K562 (cell line): ENCODE results near the gene CHD8. TPM values are rescaled to one million over a fixed set of nuclear protein-coding genes. Genes with fewer than 3 reads are reported as not detected.
A peak's percentile ranks its signal among the peaks of the same experiment; 100 is the strongest.

ENCODE experiments used
- ATAC-seq: fragments of 200-7000 bp; cut with Tn5 transposase; 3 replicates; pipeline ENCODE4 v1.9.1; 2020; ENCODE audit warnings: moderate library complexity
- BruUV-seq: library from RNA; stranded (reverse); fragments of 400-500 nt; replicated peaks from 2 replicates; lab custom pipeline; 2021; lab: Mats Ljungman, UMichigan
- CTCF ChIA-PET: fragments of 300-600 bp; formaldehyde crosslinking; extraction: SDS; loops from one replicate; lab custom pipeline; 2021; ENCODE audit warnings: low intra/inter-chr PET ratio; lab: Yijun Ruan, JAX
- POLR2A ChIA-PET: fragments of 300-600, 350-650 bp; sonication (Branson Sonifier 250); formaldehyde crosslinking; extraction: SDS; loops from one replicate; lab custom pipeline; 2021; ENCODE audit warnings: antibody characterized with exemption, inconsistent platforms; lab: Yijun Ruan, JAX
- DNase-seq, 4 experiments: peaks; one replicate each; pipeline versions ENCODE4 v3.0.0 to v3.0.0-alpha.2; 2011 to 2018; ENCODE audit warnings: low spot score in 3 of 4, mixed read lengths in 3 of 4; ENCODE audit errors: extremely low read depth in 1 of 4
- FAIRE-seq: peaks from 2 replicates; lab custom pipeline; 2011; peaks lifted over from hg19 to GRCh38; lab: Jason Lieb, UNC
- H2AFZ ChIP-seq: 2 replicates; pipeline ENCODE4 v1.6.0; 2011; ENCODE audit warnings: low read depth, low read length, control low read depth, inconsistent platforms
- H3K27ac ChIP-seq: fragments of 200-600 bp; 3 replicates; pipeline ENCODE4 v1.8.0; 2011; ENCODE audit warnings: low read depth, mild to moderate bottlenecking, control low read depth, inconsistent platforms, low read length, moderate library complexity, mixed read lengths; ENCODE audit errors: extremely low read depth
- H3K27me3 ChIP-seq, 2 experiments: fragments of 300-600 bp in 1 of 2; 2 replicates in 1 of 2; 3 replicates in 1 of 2; pipeline versions ENCODE4 v1.6.0 to v1.8.0; 2011; ENCODE audit warnings: inconsistent platforms in 2 of 2, low read length in 2 of 2, mild to moderate bottlenecking in 1 of 2, mixed read lengths in 1 of 2, moderate library complexity in 1 of 2; ENCODE audit not compliant: control insufficient read depth in 2 of 2, insufficient read depth in 2 of 2
- H3K36me3 ChIP-seq: fragments of 300-600 bp; 3 replicates; pipeline ENCODE4 v1.8.0; 2011; ENCODE audit warnings: mild to moderate bottlenecking, low read length, inconsistent platforms; ENCODE audit not compliant: control insufficient read depth, insufficient read depth
- H3K4me1 ChIP-seq, 2 experiments: fragments of 200-600 bp in 1 of 2; replicated peaks in 1 of 2; 2 replicates in 1 of 2; 3 replicates in 1 of 2; pipeline versions ENCODE4 v1.5.1 to v1.8.0; 2011; ENCODE audit warnings: inconsistent platforms in 2 of 2, low read length in 2 of 2, mild to moderate bottlenecking in 1 of 2, mixed read lengths in 1 of 2, moderate library complexity in 1 of 2; ENCODE audit not compliant: control insufficient read depth in 2 of 2, insufficient read depth in 2 of 2
- H3K4me2 ChIP-seq: 2 replicates; pipeline ENCODE4 v1.6.1; 2011; ENCODE audit warnings: low read length, control low read depth, inconsistent platforms, mixed read lengths; ENCODE audit not compliant: insufficient read depth
- H3K4me3 ChIP-seq: fragments of 200-600 bp; sonication (generic), shearing (Covaris generic); 2 replicates; pipeline ENCODE4 v1.5.1; 2016; ENCODE audit warnings: control low read depth, inconsistent platforms
- H3K79me2 ChIP-seq: fragments of 200-600 bp; 3 replicates; pipeline ENCODE4 v1.8.0; 2011; ENCODE audit warnings: low read length, inconsistent platforms; ENCODE audit not compliant: control insufficient read depth, insufficient read depth
- H3K9ac ChIP-seq, 2 experiments: 2 replicates each; pipeline versions ENCODE4 v1.6.0 to v1.6.1; 2011; ENCODE audit warnings: low read depth in 2 of 2, low read length in 2 of 2, control low read depth in 1 of 2, inconsistent platforms in 1 of 2, mild to moderate bottlenecking in 1 of 2, mixed read lengths in 1 of 2; ENCODE audit not compliant: insufficient read depth in 1 of 2
- H3K9me1 ChIP-seq: one replicate; pipeline ENCODE4 v1.6.0; 2011; ENCODE audit warnings: inconsistent platforms, mild to moderate bottlenecking, low read length, moderate library complexity; ENCODE audit not compliant: control insufficient read depth, insufficient read depth
- H3K9me3 ChIP-seq: replicated peaks from 2 replicates; pipeline ENCODE4 v1.5.1; 2011; ENCODE audit warnings: low read depth, low read length, inconsistent platforms; ENCODE audit not compliant: control insufficient read depth, insufficient read depth
- H4K20me1 ChIP-seq: replicated peaks from 2 replicates; pipeline ENCODE4 v1.6.1; 2011; ENCODE audit warnings: low read length, inconsistent platforms, mixed read lengths; ENCODE audit not compliant: control insufficient read depth, insufficient read depth
- ARID1B ChIP-seq: fragments of 450-650 bp; IDR thresholded peaks from 2 replicates; pipeline ENCODE4 v1.6.1; 2016; ENCODE audit warnings: antibody characterized with exemption, mild to moderate bottlenecking, inconsistent platforms
- ATF3 ChIP-seq, 2 experiments: fragments of 450-650 bp in 1 of 2; sonication (generic) in 1 of 2; formaldehyde crosslinking in 1 of 2; IDR thresholded peaks in 1 of 2; conservative IDR thresholded peaks in 1 of 2; 2 replicates each; pipeline versions ENCODE4 v1.6.1 to v1.8.1; 2016 to 2023; ENCODE audit warnings: mild to moderate bottlenecking in 2 of 2, moderate library complexity in 2 of 2, inconsistent platforms in 1 of 2, missing genetic modification reagents in 1 of 2
- COPS2 ChIP-seq: fragments of 450-650 bp; conservative IDR thresholded peaks from 2 replicates; pipeline ENCODE4 v1.6.1; 2016; ENCODE audit warnings: mild to moderate bottlenecking, moderate library complexity
- ETV6 ChIP-seq, 3 experiments: fragments of 150-350 bp in 1 of 3; sonication (generic) in 1 of 3; formaldehyde crosslinking in 1 of 3; IDR thresholded peaks; 2 replicates each; pipeline versions ENCODE4 v1.6.1 to v1.8.0; 2014 to 2022; ENCODE audit warnings: borderline replicate concordance in 2 of 3, low read depth in 2 of 3, antibody characterized with exemption in 1 of 3, low read length in 1 of 3, mild to moderate bottlenecking in 1 of 3, missing genetic modification reagents in 1 of 3
- KDM4B ChIP-seq, 2 experiments: fragments of 450-650 bp in 1 of 2; sonication (generic) in 1 of 2; IDR thresholded peaks; 2 replicates each; pipeline ENCODE4 v1.6.1; 2016 to 2017; ENCODE audit warnings: borderline replicate concordance in 2 of 2, antibody characterized with exemption in 1 of 2, low read depth in 1 of 2, mild to moderate bottlenecking in 1 of 2
- MEIS2 ChIP-seq: fragments of 450-650 bp; IDR thresholded peaks from 2 replicates; pipeline ENCODE4 v1.6.1; 2014; ENCODE audit warnings: mild to moderate bottlenecking; ENCODE audit not compliant: partially characterized antibody
- NR2C1 ChIP-seq, 2 experiments: fragments of 450-650 bp; IDR thresholded peaks; 2 replicates each; pipeline ENCODE4 v1.6.1; 2017; ENCODE audit warnings: mild to moderate bottlenecking in 2 of 2, antibody characterized with exemption in 1 of 2, inconsistent platforms in 1 of 2, missing compliant biosample characterization in 1 of 2, missing genetic modification characterization in 1 of 2
- POU5F1 ChIP-seq: fragments of 150-350 bp; IDR thresholded peaks from 2 replicates; pipeline ENCODE4 v1.6.1; 2014; ENCODE audit warnings: borderline replicate concordance, low read length, low read depth, mild to moderate bottlenecking; ENCODE audit not compliant: partially characterized antibody
- RBM17 ChIP-seq: fragments of 200-400 bp; formaldehyde crosslinking; IDR thresholded peaks from 2 replicates; pipeline ENCODE4 v1.6.1; 2017; ENCODE audit warnings: low read depth, mild to moderate bottlenecking, low read length, borderline replicate concordance
- TRIM28 ChIP-seq: fragments of 450-650 bp; IDR thresholded peaks from 2 replicates; pipeline ENCODE4 v1.6.1; 2017
- ZNF398 ChIP-seq: fragments of 250-450 bp; sonication (Bioruptor Pico); IDR thresholded peaks from 2 replicates; pipeline ENCODE4 v1.8.0; 2021; ENCODE audit warnings: moderate library complexity, mild to moderate bottlenecking, inconsistent platforms
- ZNF41 ChIP-seq: fragments of 250-450 bp; sonication (Bioruptor Pico); conservative IDR thresholded peaks from 2 replicates; pipeline ENCODE4 v1.4.0; 2020; ENCODE audit warnings: mild to moderate bottlenecking
- WGBS: fragments of 100-300 bp; shearing (Covaris generic); methylation state at CpG from one replicate; pipeline ENCODE4 v1.1.6; 2016; ENCODE audit warnings: low coverage, mixed read lengths; ENCODE audit not compliant: insufficient coverage; ENCODE audit errors: missing lambda C conversion rate; 5-methylcytosine and 5-hydroxymethylcytosine counted together
- in situ Hi-C: fragments of 300-500 bp; cut with MboI; formaldehyde crosslinking; loops from 4 replicates; pipeline ENCODE4 v1.15.0; 2018; ENCODE audit warnings: inconsistent platforms, mixed read lengths
- intact Hi-C: fragments of 100-400 bp; cut with micrococcal nuclease; formaldehyde crosslinking; loops from 2 replicates; pipeline ENCODE4 v1.14.2; 2022
- polyA plus RNA-seq, 8 experiments: library from polyadenylated mRNA; depleted of rRNA in 4 of 8; stranded (reverse) in 5 of 8; unstranded in 3 of 8; fragments of >200 nt; fragmentation: Nextera tagmentation in 2 of 8; fragmentation: Illumina TruSeq in 1 of 8; extraction: Ambion mirVana in 2 of 8; extraction: Trizol in 1 of 8; gene quantifications; 2 replicates each; pipeline versions ENCODE4 v1.2.1 to v1.2.3, GENCODE V29; 2011 to 2014; ENCODE audit warnings: inconsistent platforms in 1 of 8, missing spikeins in 1 of 8
- total RNA-seq, 7 experiments: library from RNA; depleted of rRNA in 6 of 7; stranded (reverse); fragments of >200 nt in 6 of 7; fragmentation: Illumina TruSeq in 2 of 7; extraction: Trizol in 2 of 7; gene quantifications; 2 replicates each; pipeline versions ENCODE4 v1.2.1 to v1.2.3, GENCODE V29; 2011 to 2021; ENCODE audit warnings: low replicate concordance in 1 of 7
- TF ChIP-seq, protein P1 (sequence below): sonication (generic); formaldehyde crosslinking; IDR thresholded peaks from 2 replicates; pipeline ENCODE4 v1.8.0; 2022; ENCODE audit warnings: mild to moderate bottlenecking, missing genetic modification reagents

CHD8 gene
- total and polyA plus RNA-seq, 9 of the 15 experiments (the other 6 are each of a cell fraction or from before 2014, with no cell fraction given), result 11.1 to 51.2 (median 32.8) TPM

DNA sequence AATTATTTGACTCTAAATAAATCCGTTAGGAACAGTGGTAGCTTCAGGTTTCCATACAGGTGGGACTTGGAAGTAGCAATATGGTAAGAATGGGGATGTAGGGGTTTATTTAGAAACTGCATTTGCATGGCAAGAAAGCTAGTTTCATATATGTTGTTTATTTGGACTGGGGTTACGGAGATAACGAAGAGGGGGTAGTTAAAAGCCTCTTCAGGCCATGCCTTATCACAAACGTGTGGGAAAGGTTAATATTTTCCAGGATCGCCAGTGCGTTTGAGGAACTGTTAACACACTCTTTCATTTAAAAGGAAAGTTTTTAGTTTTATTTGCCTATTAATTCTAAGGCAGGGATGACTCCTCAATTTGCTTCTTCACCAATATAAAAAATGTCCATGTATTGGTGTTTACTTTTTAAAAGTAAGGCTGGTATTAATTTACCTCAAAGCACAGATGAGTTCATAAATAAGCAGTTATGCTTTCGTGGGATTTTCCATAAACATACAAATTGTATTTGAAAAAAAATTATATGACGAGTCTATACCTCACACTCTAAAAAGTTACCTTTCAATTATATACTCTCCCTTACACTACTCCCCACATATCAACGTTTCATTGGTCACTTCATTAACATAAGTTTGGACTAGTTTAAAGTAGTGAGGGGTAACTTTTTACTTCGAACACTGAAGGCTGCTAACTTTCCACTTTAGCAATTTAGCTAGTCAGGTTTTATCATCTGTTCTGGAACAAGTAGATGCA lies 20.0 kb upstream of the CHD8 start (continued):
- TF ChIP-seq ATF3 (IDR thresholded peaks at IDR 0.05) (no peak), ATF3 (CRISPR knock-in tag; conservative IDR thresholded peaks at IDR 0.05) (no peak), ARID1B (0 out of 2 replicates have a peak, but pooled peaks have one; percentile 14), POU5F1 (no peak)

DNA sequence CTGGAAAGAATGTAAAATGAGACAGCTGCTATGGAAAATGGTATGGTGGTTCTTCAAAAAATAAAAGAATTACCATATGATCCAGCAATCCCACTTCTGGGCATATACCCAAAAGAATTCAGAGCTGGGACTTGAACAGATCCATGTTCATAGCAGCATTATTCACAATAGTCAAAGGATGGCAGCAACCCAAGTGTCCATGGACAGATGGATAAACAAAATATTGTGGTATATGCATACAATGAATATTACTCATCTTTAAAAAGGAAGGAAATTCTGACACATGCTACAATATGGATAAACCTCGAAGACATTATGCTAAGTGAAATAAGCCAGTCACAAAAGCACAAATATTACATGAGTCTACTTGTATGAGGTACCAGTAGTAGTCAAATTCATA lies 11.7 kb upstream of the CHD8 start:
- no peaks in the 10 kb centered on the region for H3K4me1 ChIP-seq
- H3K9me1 ChIP-seq, result no peaks in the 10 kb centered on the region
- ATAC-seq (no peak), FAIRE-seq (no peak), DNase-seq (no peak)
- intact Hi-C loops (no loop called here), in situ Hi-C loops (no loop called here)
- H3K9ac ChIP-seq, result no peak overlapping the region
- no peak overlapping the region for H3K4me2 ChIP-seq
- ChIA-PET CTCF (no interaction called here), POLR2A (interaction anchor here (2.9 kb wide), 1 partner anchor 11 kb away, joined by 13 read pairs; the partner anchor contains the start of gene CHD8)
- H3K27ac ChIP-seq, result no peak overlapping the region
- BruUV-seq, result no TSS peak
- peaks cover 19% of the 10 kb centered on the region; the same call in 2 of the 3 replicates for H3K36me3 ChIP-seq
- no peaks in the 10 kb centered on the region for H3K79me2 ChIP-seq
- 55% methylated on average over 1 of the region's 1 CpG for WGBS
- TF ChIP-seq TRIM28 (no peak), ZNF398 (CRISPR knock-in tag) (no peak), MEIS2 (no peak), NR2C1 (IDR thresholded peaks at IDR 0.05) (no peak), NR2C1 (tag; IDR thresholded peaks at IDR 0.05) (no peak), ETV6 (IDR thresholded peaks at IDR 0.05; ENCODE audit: borderline replicate concordance in 1 of 2, low read depth in 2 of 2, low read length in 1 of 2) (no peak), ETV6 (CRISPR knock-in tag; IDR thresholded peaks at IDR 0.05; ENCODE audit: borderline replicate concordance) (no peak), COPS2 (no peak), KDM4B (IDR thresholded peaks at IDR 0.05; ENCODE audit: borderline replicate concordance in 2 of 2, low read depth in 1 of 2) (no peak), RBM17 (no peak), ZNF41 (no peak)
- TF ChIP-seq, protein P1, sequence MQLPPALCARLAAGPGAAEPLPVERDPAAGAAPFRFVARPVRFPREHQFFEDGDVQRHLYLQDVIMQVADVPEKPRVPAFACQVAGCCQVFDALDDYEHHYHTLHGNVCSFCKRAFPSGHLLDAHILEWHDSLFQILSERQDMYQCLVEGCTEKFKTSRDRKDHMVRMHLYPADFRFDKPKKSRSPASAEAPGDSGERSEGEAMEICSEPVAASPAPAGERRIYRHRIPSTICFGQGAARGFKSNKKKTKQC (CRISPR knock-in tag), result no peak
- no peaks in the 10 kb centered on the region for H4K20me1 ChIP-seq
- H2AFZ ChIP-seq, result no peak overlapping the region
- no peaks in the 10 kb centered on the region for H3K27me3 ChIP-seq
- no peaks in the 10 kb centered on the region for H3K9me3 ChIP-seq
- H3K4me3 ChIP-seq, result no peak overlapping the region
